Activated CD4-positive, alpha-beta T cell treated with anti-CD3 and anti-CD28 coated beads, Interleukin-2, Interleukin-4, amounts not matched to agents 100 ng/mL and 50 ng/mL, durations not matched to agents 16 hours and 8 hours (primary cell): ENCODE measurements around the gene SAMD10.
A peak's percentile ranks its signal among the peaks of the same experiment; 100 is the strongest.

Source experiments
- DNase-seq: peaks from one replicate; pipeline ENCODE4 v3.0.0-alpha.2; 2020; ENCODE audit warnings: low spot score

The SAMD10 gene

DNA sequence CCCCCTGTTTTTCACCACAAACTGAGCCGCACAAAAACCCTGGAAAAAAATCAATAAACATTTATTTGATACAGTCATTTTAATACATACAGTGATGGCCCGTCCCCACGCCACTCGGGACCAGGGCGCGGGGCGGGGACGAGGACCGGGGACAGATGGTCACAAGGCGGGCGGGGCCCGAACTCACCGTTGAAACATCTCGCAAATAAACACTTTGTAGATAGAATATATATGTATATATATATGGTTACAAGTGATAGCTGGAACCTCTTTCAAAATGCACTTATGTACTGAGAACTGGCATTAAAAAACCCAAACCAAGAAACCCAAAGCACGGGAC is 22.8 kb downstream of the SAMD10 start:
- DNase-seq, result no peak

DNA sequence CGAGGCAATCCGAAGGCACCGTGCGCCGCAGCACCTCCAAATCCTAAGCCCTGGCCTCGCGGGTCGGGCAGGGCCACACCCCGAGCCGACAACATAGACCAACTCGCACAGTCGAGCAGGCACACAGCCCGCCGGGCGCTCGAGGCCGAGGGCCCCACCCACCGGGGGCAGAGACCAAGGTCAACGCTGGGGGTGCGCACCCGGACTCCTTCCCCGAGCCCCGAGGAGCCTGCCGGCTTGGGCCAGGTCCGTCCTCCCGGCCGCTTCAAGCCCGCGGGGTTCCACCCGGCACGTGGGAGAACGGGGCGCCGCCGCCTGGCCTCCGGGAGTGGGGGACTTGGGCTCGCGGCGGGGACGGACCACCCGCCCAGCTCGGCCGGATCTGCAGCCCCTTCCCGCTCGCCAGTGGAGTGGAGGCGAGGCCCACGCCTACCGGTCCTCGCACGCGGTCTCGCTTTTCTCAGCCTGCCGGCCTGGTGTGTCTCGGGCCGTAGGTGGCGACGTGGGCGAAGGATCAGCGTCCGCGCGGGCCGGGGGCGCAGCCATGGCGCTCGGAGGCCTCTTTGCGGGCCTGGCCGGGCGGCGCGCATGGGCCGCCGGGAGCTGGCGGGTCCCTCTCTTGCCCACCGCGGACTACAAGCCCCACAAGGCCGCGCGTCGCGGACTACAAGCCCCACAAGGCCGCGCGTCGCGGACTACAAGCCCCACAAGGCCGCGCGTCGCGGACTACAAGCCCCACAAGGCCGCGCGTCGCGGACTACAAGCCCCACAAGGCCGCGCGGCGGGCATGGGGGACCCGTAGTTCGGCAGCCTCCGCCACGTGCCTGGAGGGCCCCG is 23.4 kb downstream of the SAMD10 start, which contains the start of gene UCKL1:
Gene UCKL1, minus strand, starts transcription at position 590 of the 837 bp plus-strand sequence. Its CDS starts 44 bp downstream, at position 546.
- DNase-seq, result peak; percentile 91

DNA sequence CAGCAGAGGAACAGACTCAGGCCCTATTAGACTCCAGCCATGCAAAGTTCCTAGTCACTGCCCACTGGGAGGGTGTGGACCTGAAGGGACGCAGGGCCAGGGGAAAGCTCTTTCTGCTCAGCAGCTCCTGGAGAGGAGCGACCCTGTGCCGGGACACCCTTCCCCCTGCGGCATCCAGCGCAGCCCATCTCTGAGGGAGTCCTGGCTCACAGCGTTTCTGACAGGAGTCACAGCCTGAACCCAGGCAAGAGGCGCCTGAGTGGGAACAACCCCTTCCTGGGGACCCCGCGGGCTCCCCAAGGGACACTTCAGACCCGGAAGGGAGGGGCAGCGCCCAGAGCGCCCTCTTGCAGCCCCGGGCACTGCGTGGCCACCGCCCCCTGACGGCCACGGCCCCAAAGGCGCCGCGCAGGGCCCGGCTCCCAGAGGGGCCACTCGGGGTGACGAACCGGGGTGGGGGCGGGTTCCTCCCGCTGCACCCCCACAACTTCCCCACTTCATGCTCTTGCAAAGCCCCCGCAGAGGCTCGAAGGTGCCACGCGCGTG is 24.1 kb downstream of the SAMD10 start:
- DNase-seq, result peak; percentile 34

DNA sequence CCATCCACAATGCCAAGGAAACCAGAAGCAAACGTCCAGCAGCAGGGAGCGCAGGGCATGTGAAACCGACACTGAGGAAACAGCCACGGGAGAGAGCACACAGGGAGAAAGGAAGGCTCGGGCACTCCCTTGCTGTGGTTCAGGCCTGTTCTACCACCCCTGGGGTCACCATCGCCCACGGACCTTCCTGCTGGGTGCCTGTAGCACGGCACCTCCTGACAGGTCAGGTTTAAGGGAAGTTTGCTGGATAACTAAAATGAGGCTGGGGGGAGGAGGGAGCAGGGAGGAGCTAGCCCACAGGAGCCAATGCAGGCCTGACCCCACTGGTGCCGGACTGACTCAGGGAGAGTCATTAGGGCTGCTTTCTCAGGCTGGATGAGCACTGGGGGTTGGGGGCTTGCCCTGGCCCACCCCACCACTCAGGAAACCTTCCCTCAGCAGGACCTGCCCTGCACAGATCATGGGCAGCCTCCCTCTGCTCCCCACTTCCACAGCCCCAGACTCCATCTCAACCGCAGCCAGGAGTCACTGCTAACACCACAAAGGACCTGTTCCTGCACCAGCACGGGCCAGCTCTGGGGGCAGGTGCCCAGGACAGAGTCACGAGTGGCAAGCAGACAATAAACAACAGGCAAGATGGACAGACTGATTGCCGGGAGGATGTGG is 25.5 kb downstream of the SAMD10 start:
- no peak for DNase-seq

DNA sequence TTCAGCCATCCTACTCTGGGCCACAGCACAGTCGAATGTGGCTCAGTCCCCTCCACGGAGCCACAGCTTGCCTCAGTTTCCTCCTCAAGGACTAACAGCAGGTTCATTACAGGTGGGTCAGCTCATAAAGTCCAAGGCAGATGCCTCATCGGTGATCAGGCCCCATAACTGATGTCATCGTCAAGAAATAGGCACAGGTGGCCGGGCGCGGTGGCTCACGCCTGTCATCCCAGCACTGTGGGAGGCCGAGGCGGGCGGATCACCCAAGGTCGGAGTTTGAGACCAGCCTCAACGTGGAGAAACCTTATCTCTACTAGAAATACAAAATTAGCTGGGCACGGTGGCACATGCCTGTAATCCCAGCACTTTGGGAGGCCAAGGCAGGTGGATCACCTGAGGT is 26.7 kb downstream of the SAMD10 start:
- no peak for DNase-seq

DNA sequence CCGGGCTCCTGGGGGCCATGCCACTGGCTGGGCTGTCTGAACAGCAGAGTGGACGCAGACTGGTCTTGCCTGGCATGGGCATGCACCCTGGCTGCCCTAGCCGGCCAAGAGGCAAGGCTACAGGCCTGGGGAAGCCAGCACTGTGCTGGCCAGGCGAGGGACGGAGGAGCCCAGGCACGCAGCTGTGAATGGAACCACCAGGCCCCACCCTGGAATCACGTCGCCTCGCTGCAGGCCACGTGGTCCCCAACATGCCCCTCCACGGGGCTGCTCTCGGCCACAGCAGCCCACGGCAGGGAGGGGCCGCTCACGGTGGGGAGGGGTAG is 27.3 kb downstream of the SAMD10 start:
- DNase-seq, result no peak

DNA sequence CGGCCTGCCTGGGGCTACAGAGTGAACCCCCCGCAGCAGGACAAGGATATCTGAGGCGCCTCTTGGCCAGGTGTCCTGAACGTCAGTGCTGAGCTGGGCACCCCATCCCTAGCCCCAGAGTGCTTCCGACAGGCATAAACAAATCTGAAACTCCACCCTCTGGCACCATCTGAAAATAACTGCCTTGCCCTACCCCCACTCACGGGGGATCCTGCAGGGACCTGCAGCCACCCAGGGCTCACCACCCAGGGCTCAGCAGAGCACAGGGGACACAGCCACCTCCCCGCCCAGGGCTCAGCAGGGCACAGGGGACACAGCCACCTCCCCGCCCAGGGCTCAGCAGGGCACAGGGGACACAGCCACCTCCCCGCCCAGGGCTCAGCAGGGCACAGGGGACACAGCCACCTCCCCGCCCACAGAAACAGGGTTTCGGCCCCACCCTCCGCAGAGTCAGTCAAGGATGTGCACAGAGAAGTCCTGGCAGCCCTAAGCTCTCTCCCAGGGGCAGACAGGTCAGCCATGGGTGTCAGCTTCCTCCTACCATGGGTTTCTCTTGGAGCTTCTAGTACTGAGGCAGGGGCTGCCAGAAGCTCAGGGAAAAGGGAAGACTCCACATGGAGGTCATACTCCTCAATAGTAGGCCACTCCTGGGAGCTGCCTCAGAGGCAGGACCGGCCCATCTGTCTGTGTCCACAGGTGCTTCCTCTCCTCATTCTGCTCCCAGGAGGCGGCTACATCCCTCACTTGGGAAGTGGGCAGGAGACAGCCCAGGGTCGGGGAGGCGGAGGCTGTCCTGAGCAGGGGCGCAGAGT is 27.8 kb downstream of the SAMD10 start:
- no peak for DNase-seq

DNA sequence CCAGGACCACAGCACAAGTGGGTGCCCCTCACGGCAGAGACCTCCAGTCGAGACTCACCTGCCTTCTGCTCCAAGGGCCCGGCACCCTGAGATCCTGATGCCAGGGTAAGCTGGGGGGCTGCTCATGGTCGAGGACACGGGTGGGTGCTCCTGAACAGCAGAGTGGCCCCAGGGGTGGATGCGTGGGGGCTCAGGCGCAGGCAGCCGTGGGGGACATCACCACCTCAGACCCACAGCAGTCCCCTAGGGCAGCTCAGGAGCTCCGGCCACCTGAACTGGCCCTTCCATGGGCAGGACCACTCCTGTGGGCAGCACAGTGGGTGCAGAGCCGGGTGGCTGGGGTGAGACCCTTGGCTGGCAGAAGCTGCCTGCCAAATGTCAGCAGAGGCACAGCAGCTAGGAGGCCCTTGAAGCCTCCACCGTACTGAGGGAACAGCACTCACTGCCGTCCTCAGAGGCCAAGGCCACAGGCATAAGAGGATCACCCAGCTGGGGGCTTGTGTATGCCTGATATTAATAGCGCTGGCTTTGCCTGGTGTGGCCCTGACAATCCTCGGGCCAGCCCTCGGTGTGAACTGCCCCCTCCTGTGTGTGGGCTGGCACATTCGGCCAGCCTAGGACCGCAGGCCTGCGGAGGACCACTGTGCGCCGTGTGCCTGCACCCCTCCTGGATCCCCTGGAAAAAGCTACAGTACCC is 28.6 kb downstream of the SAMD10 start:
- DNase-seq, result no peak

DNA sequence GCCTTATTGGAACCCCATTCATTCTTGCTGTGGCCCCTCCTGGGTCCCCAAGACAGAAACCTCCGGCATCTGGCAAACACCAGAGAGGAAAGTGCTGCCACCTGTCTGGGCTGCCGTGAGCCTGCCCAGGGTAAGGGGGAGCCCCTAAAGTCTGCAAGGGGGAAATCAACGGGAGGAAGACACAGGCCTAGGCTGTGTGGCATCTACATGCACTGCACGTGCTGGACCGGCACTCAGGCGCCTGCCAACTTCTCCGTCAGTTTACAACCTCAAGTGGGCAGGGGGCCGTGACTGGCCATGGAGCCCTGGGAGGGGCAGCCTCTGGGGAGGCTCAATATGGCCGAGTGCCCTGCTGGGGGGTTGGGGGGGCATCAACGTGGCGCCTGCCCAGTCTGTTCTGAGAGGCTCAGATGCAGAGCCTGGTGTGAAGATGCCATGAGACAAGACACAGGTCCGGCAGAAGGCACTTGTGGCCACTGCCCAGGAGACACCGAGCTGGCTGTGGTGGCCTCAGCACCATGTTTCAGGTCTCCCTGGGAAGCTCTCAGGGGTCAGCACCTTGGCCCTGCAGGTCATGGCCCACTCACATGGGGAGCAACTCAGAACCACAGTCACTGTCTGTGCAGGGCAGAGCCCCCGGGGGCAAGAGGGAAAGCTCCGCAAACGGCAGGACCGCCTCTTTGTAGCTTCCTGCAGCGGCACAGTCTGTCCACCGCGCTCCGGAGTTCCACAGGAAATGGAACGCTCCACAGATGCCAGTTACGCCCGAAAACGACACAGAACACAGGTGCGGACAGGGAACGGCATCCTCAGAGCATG is 31.6 kb downstream of the SAMD10 start:
- no peak for DNase-seq

DNA sequence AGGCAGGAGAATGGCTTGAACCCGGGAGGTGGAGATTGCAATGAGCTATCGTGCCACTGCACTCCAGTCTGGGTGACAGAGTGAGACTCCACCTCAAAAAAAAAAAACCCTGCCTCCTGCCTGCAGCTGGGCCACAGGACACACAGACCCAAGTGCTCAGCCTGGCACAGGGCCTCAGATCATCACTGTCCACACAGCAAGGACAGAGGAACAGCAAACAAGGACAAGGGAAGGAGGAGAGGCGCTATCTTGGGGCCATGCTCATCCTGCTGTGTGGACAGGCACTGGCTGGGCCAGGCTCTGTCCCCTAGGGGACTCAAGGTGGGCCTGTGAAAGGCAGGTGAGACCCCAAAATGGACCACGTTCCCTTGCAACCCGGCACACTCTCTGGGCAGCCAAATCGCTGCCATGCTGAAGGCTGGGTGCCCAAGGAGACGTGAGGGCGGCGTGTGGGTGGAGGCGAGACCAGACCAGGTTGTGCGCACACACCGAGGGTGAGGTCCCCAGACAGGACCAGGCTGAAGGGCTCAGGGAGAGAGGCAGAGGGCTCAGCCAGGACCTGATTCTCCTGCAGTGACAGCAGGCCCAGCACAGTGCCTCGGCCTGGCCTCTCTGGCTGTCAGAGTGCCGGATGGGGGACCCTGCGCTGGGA is 32.3 kb downstream of the SAMD10 start:
- DNase-seq, result no peak

DNA sequence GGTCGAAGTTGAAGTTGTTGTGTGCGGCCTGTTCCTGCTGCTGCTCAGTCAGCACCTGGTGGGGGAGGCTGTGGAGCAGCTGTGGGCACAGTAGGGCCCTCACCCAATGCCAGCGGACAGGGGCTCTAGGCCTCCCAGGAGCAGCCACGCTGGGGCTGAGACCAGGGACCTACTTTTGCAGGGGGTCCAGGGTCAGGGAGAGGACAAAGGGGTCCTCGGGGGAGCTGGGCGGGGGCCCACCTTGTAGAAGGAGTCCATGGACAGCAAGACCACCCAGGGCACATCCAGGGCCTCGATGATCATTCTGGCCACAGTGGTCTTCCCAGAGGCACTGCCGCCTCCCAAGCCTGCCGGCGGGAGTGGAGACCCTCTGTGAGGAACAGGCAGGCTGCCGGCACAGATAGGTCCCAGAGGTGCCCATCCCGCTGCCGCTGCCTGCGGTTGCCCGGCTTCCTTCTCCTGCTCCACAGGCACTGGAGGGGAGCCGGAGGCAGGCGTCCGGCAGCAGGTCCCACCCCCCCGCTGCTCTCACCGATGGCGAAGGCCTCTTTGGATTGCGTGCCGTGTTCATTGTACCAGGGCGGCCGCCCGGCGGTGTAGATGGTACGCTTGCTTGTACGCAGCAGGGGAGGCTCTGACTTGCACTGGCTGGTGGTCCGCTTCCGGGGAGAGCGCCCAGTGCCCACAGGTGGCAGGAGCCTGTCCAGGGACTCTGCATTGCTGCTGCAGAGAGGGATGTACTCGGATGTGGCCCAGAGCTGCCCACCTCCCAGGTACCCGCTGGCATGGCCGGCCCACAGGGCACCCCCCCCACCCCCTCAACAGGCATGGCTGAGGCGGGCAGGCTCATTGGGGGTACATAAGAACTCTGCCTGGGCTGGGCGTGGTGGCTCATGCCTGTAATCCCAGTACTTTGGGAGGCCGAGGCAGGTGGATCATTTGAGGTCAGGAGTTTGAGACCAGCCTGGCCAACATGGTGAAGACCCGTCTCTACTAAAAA is 33.2 kb downstream of the SAMD10 start:
- no peak for DNase-seq

DNA sequence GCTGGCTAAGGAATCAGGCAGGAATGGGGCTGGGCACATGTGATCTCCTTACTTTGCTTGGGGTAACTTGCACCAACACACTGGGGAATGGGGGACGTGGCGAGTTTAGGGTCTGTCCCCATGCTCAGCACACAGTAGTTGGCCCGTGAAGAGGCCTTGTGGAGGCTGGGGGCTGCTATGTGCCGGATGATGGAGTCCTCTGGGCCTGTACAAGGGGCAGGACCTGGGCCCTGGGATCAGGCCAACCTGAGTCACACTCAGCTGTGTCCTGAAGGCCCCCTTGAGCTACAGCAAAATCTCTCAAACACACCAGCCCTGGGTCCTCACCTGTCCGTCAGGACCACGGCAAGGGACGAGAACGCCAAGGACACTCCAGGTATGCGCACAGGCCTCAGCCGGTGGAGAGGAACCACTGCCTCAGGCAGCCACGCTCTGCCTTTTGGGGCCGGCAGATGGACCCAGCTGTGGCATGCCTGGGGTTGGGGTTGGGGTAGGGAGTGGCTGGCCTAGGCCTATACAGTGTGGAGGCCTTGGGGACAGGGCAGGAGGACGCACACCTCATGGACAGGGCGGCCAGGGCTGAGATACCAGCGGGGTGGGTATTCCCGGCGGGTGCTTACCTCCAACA is 34.3 kb downstream of the SAMD10 start:
- no peak for DNase-seq

DNA sequence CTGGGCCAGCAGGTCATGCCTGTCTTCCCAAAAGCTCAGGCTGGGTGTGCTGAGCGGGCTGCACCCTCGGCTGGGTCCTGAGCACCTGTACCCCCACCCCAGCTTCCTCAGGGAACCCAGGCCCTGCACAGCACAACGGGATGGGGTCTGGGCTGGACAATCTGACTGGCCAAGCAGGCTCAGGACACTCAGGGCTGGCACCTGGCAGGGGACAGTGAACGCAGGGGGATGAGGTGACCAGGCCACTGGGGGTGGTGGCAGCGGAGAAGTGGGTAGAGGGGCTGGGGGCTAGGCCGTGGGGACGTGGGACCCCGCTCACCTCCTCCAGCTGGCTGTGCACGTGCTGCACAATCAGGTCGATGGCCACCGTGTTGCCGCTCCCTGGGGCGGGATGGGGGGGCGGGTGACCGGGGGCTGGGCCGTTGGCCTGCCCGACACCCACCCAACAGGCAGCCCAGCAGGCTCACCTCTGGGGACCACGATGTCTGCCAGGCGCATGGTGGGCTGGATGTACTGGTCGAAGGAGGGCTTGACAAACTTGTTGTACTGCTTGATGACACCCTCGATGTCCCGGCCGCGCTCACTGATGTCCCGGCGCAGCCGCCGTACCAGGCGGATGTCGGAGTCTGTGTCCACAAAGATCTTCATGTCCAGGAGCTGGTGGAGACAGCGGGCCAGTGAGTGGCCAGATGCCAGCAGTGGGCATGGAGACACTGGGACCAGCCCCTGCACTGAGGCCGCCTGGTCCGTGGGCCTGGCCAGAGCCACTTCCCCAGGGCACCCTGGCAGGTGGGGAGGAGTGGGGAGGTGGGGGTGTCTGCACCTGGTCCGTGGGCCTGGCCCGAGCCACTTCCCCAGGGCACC is 35.1 kb downstream of the SAMD10 start:
- DNase-seq, result no peak

DNA sequence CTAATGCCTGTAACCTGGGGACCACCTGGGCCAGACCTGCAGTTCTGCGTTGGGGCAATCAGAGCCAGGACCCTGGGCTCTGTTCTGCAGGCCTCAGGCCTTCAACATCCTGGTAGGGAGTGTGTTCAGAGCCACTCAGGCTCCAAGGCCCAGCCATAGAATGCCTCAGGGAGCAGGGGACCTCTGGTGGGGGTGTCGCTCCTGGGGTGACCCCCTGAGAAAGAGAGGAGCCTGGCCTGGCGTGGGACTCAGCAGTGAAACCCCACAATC is 35.7 kb downstream of the SAMD10 start:
- DNase-seq, result no peak

DNA sequence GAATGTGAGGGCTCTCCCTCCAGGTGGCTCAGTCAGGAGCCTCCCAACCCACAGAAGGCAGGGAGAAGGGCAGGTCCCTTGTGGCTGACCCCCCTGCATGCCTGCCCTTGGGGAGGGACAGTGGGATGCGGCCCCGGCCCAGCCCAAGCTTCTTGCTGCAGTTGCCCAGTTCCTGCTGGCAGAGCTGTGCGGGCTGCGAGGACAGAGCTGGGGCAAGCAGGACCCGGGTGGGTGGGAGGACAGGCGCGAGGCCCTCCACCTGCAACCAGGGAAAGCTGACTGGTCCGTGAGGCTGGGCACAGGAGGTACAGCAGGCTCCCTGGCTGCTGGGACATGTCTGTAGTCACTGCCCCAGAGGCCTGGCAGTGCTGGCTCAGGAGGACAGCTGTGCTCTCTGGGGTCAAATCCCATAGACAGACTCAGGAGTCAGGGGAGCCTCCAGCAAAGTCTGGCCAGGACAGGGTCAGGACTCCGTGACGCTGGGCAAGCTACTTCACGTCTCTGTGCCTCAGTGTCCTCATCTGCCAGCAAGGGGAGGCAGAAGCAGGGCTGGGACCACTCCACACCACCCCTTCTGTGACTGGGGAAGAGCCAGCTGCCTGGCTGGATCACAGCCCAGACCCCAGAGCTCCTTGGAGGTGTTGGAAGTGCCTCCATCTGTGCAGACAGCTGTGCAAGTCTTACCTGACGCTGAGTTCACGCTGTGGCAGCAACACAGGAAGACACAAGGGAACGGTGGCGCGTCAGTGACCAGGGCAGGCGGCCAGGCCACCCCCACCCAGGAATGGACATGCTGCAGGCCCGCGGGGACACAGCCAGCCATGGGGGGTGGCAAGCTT is 36.3 kb downstream of the SAMD10 start:
- DNase-seq, result no peak

DNA sequence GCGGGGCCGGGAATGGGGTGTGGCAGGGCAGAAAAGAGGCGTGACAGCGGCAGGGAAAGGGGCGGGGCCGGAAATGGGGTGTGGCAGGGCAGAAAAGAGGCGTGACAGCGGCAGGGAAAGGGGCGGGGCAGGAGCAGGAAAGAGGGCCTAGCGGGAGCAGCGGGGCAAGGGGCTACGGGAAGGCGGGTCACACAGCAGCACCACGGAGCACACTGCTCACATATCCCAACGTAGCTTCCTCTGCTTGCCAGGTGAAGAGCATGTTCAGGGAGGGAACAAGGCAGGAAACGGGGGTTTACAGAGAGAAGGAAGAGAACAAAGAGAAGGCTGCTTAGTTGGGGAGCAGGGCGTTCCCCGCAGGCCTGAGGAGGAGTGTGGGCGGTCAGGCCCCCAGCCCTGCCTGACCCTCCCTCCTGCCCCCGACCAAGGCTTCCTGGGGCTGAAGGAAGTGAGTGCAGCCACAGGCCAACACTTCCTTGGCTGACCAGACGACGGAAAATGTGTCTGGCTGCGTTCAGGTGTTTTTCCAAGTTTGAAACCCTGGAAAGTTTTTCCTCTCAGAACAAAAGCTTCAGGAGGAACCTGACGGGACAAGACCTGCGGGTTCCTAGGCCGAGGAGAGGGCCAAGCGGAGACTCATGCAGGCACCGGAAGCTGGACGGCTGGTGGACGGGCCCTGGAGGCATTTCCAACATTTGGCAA is 37.0 kb downstream of the SAMD10 start:
- DNase-seq, result peak; percentile 68
